GM19099 (cell line): ENCODE results near the gene UIMC1.

Experiments used
- POLR2A ChIP-seq: IDR thresholded peaks from 3 replicates; pipeline ENCODE4 v1.6.1; 2011; ENCODE audit warnings: low read depth; ENCODE audit not compliant: insufficient read length; ENCODE audit errors: extremely low read depth

The UIMC1 gene

DNA sequence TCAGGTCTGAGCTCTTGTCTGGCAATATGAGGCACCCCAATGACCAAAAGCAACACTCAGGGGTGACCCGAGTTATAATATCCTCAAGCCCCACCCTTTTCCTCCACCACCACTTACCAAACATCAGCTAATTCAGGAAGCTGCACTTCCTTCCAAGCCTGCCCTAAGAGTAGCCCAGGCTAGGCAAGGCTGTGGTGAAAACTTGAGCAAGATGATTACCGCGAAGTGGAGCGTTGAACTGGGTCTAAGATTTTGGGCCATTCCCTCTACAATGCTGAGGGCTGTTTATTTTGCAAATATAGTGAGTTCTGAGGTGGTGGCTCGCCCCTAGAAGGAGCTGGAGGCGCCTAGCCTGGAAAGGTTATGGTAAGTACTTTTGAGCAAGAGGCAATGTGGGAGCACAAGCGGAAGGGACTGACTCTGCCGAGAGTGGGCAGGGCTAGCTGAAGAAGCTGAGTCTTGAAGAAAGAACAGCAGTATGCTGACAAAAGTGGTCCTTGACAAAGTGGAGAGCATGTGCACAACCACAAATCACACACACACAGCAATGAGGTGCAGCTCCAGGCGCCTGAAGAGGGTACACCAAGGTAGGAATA, 107.2 kb downstream of the UIMC1 start, which contains the start of gene HK3:
TSS of gene HK3 (minus strand) at position 51 of the 596 bp plus-strand sequence. CDS start 3,187 bp downstream, outside the sequence.
- TF ChIP-seq POLR2A: no peak

DNA sequence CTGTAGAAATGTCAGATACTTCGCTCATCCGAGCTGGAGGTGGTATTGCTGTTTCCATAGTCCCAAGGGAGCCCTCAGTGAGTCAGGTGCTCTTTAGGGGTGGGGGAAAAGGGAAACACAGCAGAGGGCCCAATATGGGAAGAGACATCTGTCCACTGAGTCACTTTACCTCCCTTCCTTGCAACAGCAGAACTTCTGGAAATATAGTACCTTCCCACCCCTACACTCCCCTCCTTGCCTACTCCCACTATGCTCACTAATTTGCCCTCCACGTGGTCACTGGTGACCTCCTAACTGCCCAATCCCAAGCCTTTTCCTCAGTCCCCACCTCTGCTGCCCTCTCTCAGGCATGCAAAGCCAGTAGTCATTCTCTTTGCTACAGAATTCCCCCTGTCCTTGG, 109.3 kb downstream of the UIMC1 start:
- no peak for TF ChIP-seq POLR2A

DNA sequence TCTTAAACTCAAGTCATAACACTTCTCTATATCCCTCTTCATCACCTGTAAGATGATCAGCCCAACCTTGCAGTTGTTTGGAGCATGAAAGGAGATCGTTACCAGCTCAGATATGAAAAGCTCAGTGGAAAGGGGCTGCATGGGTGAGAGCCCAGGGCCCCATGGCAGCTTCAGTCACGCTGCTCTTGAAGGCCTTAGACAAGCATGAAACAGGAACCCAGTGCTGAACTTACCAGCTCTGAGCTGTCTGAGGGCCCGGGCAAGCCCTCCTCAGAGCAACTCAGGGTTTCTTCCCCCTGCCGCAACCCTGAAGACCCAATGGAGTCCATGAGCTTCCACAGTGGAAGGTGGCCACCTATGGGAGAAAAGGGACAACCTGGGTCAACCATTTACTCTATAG, 110.7 kb downstream of the UIMC1 start:
- no peak for TF ChIP-seq POLR2A

DNA sequence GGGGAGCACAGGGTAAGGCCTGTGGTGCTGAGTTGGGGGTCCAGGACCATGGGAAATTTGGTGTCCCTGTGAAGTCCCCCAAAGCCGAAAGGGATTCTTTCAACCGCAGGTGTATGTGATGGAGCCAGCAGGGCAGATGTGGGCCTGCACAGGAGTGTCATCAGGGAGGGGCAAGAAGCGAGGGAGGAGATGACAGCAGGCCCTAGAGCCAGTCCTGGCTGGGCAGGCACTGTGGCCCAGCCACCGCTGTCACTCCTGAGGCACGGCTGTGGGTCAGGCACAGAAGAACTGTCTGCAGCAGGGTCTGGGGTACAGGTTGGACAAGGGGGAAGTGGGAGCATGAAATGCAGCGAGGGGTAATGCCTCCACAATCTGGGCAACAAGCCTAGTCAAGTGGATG, 112.3 kb downstream of the UIMC1 start:
- no peak for TF ChIP-seq POLR2A

DNA sequence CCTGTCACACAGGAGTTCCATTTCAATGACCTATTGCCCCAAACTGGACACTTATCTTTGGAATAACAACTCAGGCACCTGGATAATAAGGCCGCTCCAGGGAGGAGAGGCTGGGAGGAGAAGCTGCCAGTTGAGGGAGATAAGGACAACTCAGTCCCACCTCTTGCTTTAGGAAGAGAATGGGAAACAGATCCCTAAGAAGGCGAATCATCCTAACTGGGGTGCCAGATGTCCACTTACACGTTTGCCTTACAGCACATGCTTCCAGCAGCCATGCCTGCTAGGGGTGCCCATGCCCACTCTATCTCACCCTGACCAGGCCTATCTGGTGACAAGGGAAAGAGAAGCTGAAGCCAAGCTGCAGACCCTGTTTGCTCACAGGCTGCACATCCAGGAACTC, 113.9 kb downstream of the UIMC1 start:
- no peak for TF ChIP-seq POLR2A

DNA sequence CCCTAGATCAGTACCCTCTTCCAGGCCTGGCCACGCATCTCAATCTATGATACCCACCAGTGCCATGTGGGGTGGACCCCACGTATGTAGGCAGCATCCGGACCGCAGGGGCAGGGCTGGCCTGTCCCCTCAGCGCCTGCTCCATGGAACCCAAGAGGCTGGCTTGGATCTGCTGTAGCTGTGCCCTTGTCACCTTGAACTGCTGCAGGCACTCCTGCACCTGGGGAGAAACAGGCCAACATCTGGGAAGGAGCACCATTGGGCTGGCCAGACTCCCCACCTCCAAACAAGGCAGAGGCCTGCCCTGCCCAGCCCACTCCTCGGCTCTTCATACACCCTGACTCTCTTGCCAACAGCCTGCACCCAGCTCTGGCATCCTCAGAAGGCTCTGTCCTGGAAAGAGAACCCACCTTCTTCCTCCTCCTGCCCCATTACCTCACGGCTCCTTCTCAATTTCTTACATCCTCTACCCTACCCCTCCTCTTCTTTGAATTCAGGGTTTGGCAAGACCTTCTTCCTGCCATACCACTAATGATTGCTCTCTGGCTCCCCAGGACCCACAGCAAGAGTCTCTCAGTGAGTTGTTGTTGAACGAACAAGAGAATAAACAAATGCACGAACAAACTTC, 115.1 kb downstream of the UIMC1 start:
- no peak for TF ChIP-seq POLR2A

DNA sequence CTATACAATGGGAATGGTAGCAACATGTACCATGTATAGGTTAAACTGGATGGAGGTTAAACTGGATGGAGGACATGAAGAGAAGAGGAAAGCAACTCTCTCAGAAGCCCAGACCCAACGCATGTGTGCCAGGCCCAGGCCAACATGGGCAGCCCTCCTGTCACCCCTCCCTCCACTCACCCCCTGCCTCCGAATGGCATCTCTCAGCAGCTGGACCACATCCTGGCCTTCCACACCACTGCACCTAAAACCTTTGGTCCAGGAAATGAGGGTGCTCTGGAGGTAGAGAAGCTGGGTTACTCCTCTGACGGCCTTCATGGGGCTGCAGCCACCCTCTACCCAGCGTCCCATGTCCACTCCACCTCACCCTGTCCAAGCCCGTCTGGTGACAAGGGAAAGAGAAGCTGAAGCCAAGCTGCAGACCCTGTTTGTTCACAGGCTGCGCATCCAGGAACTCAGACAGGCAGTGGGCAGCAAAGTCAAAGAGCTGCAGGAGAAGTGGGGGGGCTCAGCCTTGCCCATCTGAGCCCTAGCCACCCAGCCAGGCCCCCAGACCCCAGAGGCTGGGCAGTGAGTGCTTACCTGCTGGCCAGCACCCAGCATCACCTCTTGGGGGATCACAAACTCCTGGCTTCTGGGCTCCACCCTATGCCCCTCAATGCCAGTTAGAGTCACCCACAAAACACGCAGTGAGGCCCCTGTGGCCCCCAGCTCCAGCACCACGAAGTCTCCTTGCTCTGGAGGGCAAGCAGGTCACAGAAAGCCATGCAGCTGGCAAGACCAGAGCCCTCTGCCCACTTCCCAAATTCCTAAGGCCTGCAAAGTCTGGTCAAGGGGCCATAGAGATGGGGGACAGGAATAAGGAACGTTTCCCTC, 115.9 kb downstream of the UIMC1 start:
- TF ChIP-seq POLR2A: no peak

DNA sequence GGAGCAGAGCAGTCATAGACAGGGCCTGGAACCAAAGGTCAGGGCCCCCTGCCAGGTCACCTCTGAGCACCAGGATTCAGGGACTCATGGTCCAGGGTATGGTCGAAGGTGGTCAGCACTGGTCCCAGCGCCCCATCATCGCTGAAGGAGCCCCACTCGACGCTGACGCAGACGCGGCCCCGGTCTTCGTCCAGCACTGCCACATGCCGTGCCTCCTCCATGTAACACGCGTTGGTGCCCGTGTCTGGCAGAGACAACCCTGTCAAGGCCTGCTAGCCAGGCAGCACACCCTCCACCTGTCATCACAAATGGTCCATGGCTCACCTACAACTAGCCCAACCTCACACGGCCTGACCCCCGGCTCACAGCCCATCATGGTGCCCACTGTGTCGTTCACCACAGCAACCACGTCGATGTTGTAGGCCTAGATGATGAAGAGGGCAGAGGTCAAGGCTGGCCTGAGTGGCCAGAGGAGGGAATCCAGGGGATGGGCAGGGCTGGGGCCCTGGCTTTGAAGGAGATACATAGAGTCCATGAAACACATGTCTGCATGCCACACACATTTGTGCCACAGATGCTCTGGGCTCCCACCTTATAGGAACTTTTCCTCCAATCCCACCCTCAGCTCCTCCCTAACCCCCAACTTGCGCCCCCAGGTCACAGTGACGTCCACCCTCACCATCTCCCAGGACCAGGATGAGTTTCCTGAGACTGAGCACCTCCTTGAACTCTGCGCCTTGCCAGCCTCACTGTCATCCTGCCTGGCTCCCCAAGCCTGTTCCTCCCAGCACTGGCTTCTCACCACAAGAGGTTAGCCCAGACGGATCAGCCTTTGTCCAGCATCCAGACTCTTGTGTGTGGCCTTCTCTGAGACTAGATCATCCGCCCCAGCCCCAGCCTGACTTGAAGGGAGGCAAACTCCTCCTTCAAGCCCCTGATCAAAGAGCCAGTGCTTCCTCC, 117.0 kb downstream of the UIMC1 start:
- no peak for TF ChIP-seq POLR2A

DNA sequence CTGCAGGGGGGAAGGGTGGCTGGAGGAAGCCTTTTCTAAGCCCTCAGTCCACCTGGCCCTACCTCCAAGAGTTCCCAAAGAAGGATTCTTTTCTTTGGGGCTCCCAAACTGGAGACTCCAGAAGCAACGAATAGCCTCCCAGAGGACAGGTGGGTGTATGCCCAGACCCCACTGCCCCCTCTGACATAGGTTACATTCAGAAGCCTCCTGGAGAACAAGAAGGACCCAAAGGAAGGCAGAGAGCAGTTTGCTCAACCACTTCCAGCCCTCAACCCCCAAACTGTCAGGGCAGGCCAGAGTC, 117.8 kb downstream of the UIMC1 start:
- no peak for TF ChIP-seq POLR2A

DNA sequence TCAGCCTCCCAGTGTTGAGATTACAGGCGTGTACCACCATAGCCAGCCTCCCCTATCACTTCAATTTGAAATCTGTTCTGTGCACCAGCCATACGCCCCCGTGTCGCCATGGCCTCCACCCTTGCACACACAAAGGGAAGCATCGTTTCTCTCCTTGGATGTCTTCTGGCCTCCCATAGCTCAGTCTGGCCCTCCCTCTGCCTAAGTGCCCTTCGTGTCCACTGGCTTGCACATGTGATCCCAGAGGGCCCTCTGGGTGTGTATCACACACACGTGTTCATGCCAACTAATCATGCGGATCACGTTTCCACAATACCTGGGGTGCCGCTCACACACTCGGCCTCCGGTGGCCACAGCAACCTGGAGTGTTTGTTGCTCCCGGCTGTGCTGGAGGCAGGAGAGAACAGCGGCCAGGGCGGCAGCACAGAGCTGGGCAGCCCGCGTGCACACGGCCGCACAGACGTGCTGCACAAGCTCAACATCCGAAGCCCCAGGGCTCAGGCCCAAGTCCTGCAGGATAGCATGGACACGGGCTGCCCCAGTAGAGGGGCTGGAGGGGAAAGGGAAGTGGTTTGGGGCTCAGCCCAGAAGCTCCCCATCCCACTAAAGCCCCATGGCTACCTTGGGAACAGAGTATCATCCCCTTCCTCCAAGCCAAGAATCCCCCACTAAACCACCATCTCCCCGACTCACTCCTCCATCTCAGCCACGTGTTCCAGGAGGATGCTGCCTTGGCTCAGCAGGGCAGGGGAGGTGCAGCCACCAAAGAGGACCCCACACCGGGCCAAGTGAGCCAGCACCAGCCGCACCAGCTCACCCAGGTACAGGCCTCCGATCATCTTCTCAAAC, 118.3 kb downstream of the UIMC1 start:
- no peak for TF ChIP-seq POLR2A

DNA sequence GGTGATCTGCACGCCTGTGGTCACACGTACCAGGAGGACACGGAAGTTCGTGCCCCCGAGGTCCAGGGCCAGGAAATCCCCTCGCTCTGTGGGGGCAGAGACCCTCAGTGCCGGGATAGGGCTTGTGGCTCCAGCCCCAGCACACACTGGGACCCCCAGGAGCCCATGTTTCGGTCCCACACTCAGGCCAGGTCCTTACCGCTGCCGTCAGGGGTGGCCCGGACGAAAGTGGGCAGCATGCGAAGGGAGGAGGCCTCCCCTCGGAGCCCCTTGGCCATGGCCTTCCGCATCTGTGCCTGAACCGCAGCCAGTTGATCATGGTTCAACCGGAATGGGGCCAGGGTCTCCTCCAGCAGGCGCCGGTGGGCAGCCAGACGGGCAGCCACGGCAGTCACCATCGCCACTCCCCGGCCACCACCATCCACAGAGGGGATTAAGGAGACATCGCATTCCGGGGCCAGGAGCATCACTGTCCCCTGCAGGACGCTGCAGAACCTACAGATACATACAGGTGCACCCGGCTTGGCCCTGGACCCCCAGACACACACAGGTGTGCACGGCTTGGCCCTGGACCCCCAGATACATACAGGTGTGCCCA, 119.2 kb downstream of the UIMC1 start:
- no peak for TF ChIP-seq POLR2A

DNA sequence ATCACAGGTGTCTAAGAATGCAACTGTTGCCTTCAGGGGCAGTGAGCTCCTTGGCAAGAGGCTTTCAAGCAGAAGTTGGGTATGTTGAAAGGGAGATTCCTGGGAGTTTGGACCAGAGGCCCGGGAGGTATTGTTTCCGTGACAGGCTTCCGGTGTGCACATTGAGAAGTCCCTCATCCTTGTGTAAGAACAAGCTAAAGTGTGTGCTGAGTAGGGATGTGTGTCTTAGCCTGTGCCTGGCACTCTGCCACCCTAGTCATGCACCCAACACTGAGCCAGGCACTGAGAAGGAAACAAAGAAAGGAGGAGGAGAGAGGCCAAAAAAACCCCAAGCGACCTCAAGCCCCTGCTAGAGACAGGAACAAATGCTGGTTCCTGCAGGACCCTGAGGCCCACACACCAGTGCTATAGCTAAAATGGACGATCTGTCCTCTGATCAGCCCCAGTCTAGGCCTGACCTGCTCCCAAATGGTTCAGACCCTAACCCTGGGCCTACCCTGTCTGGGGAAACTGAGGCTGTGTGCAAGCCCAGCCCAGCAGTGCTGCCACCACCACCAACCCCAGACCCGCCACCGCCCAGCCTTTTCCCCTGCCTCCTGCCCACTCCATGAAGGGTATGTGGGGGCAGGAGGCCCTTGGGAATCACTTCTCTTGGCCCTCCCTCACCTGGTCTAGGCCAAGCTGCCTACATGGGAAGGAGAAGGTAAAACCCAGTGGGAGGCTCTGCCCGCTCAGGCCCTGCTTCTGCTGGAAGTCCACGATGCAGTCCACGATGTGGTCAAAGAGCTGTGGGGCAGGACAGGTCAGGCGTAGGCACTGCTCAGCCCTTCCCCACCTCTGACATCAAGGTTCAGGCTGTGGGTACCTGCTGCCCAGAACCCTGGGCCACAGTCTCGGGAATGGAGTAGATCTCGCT, 120.0 kb downstream of the UIMC1 start:
- TF ChIP-seq POLR2A: no peak

DNA sequence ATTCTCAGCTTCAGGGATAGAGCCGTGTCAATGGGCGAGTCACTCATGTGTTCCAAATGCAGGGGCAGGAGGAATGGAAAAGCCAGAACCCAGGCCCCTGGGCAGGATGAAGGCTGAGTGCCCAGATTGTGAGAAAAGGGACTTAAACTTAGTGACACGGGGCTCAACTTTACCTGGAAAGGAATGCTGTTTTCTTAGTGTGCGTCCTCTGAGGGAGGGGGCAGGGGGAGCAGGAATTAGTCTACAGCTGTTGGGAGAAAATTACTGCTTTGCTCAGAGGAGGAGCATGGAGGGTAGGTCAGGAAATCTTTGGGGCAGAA, 122.0 kb downstream of the UIMC1 start:
- TF ChIP-seq POLR2A: no peak
